SK-N-SH treated with all-trans-retinoic acid at 6 μM for 48 hours (cell line): ENCODE measurements around the gene EXOC7.

Source experiments
- ATAC-seq: fragments of 200-7000 bp; cut with Tn5 transposase; 3 replicates; pipeline ENCODE4 v1.9.1; 2020; ENCODE audit warnings: mild to moderate bottlenecking, moderate library complexity
- ARNTL ChIP-seq: fragments of 450-650 bp; formaldehyde crosslinking; IDR thresholded peaks from 2 replicates; pipeline ENCODE4 v1.5.0; 2020; ENCODE audit warnings: low read depth, mild to moderate bottlenecking, moderate library complexity, borderline replicate concordance
- BACH2 ChIP-seq: fragments of 250-450 bp; sonication (Bioruptor Pico); IDR thresholded peaks from 2 replicates; pipeline ENCODE4 v1.9.0; 2021; ENCODE audit warnings: mild to moderate bottlenecking, borderline replicate concordance
- CSDC2 ChIP-seq: fragments of 250-450 bp; sonication (Bioruptor Pico); IDR thresholded peaks from 2 replicates; pipeline ENCODE4 v1.5.0; 2020; ENCODE audit warnings: mild to moderate bottlenecking, moderate library complexity
- ESRRG ChIP-seq: fragments of 250-450 bp; sonication (Bioruptor Pico); IDR thresholded peaks from 2 replicates; pipeline ENCODE4 v1.6.1; 2021; ENCODE audit warnings: mild to moderate bottlenecking
- GLIS3 ChIP-seq: fragments of 250-450 bp; sonication (Bioruptor Pico); IDR thresholded peaks from 2 replicates; pipeline ENCODE4 v1.5.0; 2020; ENCODE audit warnings: mild to moderate bottlenecking, moderate library complexity
- OSR1 ChIP-seq: fragments of 250-450 bp; sonication (Bioruptor Pico); IDR thresholded peaks from 2 replicates; pipeline ENCODE4 v1.8.0; 2022; ENCODE audit warnings: moderate library complexity, mild to moderate bottlenecking, inconsistent platforms
- PPARA ChIP-seq: fragments of 250-450 bp; sonication (Bioruptor Pico); IDR thresholded peaks from 2 replicates; pipeline ENCODE4 v1.5.0; 2020; ENCODE audit warnings: mild to moderate bottlenecking, borderline replicate concordance
- RARB ChIP-seq: fragments of 250-450 bp; sonication (Bioruptor Pico); IDR thresholded peaks from 2 replicates; pipeline ENCODE4 v1.8.0; 2021; ENCODE audit warnings: mild to moderate bottlenecking, moderate library complexity
- SNAI2 ChIP-seq: fragments of 250-450 bp; sonication (Bioruptor Pico); IDR thresholded peaks from 2 replicates; pipeline ENCODE4 v1.5.0; 2020; ENCODE audit warnings: mild to moderate bottlenecking, moderate library complexity
- TCF4 ChIP-seq: fragments of 250-450 bp; sonication (Bioruptor Pico); IDR thresholded peaks from 2 replicates; pipeline ENCODE4 v1.8.0; 2021; ENCODE audit warnings: mild to moderate bottlenecking, moderate library complexity, borderline replicate concordance
- TOX ChIP-seq: fragments of 250-450 bp; sonication (Bioruptor Pico); IDR thresholded peaks from 2 replicates; pipeline ENCODE4 v1.8.0; 2021; ENCODE audit warnings: mild to moderate bottlenecking, moderate library complexity, borderline replicate concordance
- ZC3H10 ChIP-seq: fragments of 250-450 bp; sonication (Bioruptor Pico); IDR thresholded peaks from 2 replicates; pipeline ENCODE4 v1.5.1; 2021; ENCODE audit warnings: mild to moderate bottlenecking, moderate library complexity
- ZFP3 ChIP-seq: fragments of 250-450 bp; sonication (Bioruptor Pico); IDR thresholded peaks from 2 replicates; pipeline ENCODE4 v1.5.0; 2020; ENCODE audit warnings: mild to moderate bottlenecking, moderate library complexity
- ZFP30 ChIP-seq: fragments of 450-650 bp; formaldehyde crosslinking; IDR thresholded peaks from 2 replicates; pipeline ENCODE4 v1.5.0; 2022; ENCODE audit warnings: mild to moderate bottlenecking, moderate library complexity
- ZNF565 ChIP-seq: fragments of 450-650 bp; formaldehyde crosslinking; conservative IDR thresholded peaks from 2 replicates; pipeline ENCODE4 v1.5.0; 2020; ENCODE audit warnings: low read depth, mild to moderate bottlenecking, moderate library complexity
- ZNF70 ChIP-seq: fragments of 450-650 bp; formaldehyde crosslinking; IDR thresholded peaks from 2 replicates; pipeline ENCODE4 v1.5.0; 2020; ENCODE audit warnings: mild to moderate bottlenecking, moderate library complexity
- ZNF8 ChIP-seq: fragments of 450-650 bp; formaldehyde crosslinking; IDR thresholded peaks from 2 replicates; pipeline ENCODE4 v1.5.0; 2020; ENCODE audit warnings: mild to moderate bottlenecking, moderate library complexity
- TF ChIP-seq, protein P1 (sequence below): fragments of 250-450 bp; sonication (Bioruptor Pico); IDR thresholded peaks from 2 replicates; pipeline ENCODE4 v1.8.0; 2021; ENCODE audit warnings: low read depth, mild to moderate bottlenecking, moderate library complexity, borderline replicate concordance
- TF ChIP-seq, protein P2 (sequence below): fragments of 250-450 bp; sonication (Bioruptor Pico); IDR thresholded peaks from 2 replicates; pipeline ENCODE4 v1.5.1; 2021; ENCODE audit warnings: mild to moderate bottlenecking, moderate library complexity
- TF ChIP-seq, protein P3 (sequence below): fragments of 250-450 bp; sonication (Bioruptor Pico); IDR thresholded peaks from 2 replicates; pipeline ENCODE4 v1.5.1; 2020; ENCODE audit warnings: low read depth, mild to moderate bottlenecking, moderate library complexity
- TF ChIP-seq, protein P4 (sequence below): fragments of 250-450 bp; sonication (Bioruptor Pico); IDR thresholded peaks from 2 replicates; pipeline ENCODE4 v1.8.0; 2020; ENCODE audit warnings: mild to moderate bottlenecking, moderate library complexity, borderline replicate concordance
- TF ChIP-seq, protein P5 (sequence below): fragments of 250-450 bp; sonication (Bioruptor Pico); IDR thresholded peaks from 2 replicates; pipeline ENCODE4 v1.5.0; 2020; ENCODE audit warnings: mild to moderate bottlenecking, moderate library complexity

Gene EXOC7

DNA sequence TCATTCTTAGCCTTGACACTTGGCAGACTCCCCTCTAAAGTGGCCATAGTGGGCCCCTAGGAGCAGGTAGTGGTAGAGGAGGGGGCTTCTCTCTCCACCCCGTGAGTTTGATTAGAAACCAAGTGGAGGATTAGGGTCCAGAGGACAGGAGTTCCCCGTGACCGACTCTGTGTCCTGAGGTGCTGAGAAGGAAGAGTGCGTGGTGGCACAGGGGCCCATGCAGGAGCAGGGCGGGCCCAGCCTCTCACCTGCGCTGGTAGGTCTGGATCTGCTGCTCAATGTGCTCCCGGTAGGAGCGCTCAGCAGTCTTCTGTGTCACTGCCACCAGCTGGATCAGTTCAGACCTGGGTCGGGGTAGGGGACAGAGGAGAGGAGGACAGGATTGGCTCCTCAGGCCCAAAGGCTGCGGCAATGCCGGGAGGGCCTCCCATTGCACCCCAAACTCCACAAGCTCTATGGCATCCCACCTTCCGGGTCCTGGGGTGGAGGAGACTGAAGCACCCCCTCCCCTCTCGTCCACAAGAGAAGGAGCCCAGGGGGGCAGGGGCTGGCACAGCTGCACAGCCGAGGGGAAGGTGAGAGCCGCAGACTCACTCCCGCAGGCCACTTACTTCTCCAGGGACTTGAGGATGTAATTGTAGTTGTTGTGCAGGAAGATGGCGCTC is 18.4 kb downstream of the EXOC7 start:
- no peak for ATAC-seq
- no peak for TF ChIP-seq PPARA (CRISPR knock-in tag)
- no peak for TF ChIP-seq GLIS3 (CRISPR knock-in tag)
- no peak for TF ChIP-seq ESRRG (CRISPR knock-in tag)
- TF ChIP-seq ZNF70 (CRISPR knock-in tag): no peak
- TF ChIP-seq, protein P1, sequence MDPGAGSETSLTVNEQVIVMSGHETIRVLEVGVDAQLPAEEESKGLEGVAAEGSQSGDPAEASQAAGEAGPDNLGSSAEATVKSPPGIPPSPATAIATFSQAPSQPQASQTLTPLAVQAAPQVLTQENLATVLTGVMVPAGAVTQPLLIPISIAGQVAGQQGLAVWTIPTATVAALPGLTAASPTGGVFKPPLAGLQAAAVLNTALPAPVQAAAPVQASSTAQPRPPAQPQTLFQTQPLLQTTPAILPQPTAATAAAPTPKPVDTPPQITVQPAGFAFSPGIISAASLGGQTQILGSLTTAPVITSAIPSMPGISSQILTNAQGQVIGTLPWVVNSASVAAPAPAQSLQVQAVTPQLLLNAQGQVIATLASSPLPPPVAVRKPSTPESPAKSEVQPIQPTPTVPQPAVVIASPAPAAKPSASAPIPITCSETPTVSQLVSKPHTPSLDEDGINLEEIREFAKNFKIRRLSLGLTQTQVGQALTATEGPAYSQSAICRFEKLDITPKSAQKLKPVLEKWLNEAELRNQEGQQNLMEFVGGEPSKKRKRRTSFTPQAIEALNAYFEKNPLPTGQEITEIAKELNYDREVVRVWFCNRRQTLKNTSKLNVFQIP: no peak
- no peak for TF ChIP-seq ZFP3 (CRISPR knock-in tag)
- TF ChIP-seq, protein P2, sequence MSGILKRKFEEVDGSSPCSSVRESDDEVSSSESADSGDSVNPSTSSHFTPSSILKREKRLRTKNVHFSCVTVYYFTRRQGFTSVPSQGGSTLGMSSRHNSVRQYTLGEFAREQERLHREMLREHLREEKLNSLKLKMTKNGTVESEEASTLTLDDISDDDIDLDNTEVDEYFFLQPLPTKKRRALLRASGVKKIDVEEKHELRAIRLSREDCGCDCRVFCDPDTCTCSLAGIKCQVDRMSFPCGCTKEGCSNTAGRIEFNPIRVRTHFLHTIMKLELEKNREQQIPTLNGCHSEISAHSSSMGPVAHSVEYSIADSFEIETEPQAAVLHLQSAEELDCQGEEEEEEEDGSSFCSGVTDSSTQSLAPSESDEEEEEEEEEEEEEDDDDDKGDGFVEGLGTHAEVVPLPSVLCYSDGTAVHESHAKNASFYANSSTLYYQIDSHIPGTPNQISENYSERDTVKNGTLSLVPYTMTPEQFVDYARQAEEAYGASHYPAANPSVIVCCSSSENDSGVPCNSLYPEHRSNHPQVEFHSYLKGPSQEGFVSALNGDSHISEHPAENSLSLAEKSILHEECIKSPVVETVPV (CRISPR knock-in tag): no peak
- TF ChIP-seq, protein P3, sequence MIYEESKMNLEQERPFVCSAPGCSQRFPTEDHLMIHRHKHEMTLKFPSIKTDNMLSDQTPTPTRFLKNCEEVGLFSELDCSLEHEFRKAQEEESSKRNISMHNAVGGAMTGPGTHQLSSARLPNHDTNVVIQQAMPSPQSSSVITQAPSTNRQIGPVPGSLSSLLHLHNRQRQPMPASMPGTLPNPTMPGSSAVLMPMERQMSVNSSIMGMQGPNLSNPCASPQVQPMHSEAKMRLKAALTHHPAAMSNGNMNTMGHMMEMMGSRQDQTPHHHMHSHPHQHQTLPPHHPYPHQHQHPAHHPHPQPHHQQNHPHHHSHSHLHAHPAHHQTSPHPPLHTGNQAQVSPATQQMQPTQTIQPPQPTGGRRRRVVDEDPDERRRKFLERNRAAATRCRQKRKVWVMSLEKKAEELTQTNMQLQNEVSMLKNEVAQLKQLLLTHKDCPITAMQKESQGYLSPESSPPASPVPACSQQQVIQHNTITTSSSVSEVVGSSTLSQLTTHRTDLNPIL: no peak
- no peak for TF ChIP-seq ZFP30 (CRISPR knock-in tag)
- TF ChIP-seq OSR1 (CRISPR knock-in tag): no peak
- no peak for TF ChIP-seq TOX (CRISPR knock-in tag)
- TF ChIP-seq, protein P4, sequence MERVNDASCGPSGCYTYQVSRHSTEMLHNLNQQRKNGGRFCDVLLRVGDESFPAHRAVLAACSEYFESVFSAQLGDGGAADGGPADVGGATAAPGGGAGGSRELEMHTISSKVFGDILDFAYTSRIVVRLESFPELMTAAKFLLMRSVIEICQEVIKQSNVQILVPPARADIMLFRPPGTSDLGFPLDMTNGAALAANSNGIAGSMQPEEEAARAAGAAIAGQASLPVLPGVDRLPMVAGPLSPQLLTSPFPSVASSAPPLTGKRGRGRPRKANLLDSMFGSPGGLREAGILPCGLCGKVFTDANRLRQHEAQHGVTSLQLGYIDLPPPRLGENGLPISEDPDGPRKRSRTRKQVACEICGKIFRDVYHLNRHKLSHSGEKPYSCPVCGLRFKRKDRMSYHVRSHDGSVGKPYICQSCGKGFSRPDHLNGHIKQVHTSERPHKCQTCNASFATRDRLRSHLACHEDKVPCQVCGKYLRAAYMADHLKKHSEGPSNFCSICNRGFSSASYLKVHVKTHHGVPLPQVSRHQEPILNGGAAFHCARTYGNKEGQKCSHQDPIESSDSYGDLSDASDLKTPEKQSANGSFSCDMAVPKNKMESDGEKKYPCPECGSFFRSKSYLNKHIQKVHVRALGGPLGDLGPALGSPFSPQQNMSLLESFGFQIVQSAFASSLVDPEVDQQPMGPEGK (CRISPR knock-in tag): no peak
- TF ChIP-seq, protein P5, sequence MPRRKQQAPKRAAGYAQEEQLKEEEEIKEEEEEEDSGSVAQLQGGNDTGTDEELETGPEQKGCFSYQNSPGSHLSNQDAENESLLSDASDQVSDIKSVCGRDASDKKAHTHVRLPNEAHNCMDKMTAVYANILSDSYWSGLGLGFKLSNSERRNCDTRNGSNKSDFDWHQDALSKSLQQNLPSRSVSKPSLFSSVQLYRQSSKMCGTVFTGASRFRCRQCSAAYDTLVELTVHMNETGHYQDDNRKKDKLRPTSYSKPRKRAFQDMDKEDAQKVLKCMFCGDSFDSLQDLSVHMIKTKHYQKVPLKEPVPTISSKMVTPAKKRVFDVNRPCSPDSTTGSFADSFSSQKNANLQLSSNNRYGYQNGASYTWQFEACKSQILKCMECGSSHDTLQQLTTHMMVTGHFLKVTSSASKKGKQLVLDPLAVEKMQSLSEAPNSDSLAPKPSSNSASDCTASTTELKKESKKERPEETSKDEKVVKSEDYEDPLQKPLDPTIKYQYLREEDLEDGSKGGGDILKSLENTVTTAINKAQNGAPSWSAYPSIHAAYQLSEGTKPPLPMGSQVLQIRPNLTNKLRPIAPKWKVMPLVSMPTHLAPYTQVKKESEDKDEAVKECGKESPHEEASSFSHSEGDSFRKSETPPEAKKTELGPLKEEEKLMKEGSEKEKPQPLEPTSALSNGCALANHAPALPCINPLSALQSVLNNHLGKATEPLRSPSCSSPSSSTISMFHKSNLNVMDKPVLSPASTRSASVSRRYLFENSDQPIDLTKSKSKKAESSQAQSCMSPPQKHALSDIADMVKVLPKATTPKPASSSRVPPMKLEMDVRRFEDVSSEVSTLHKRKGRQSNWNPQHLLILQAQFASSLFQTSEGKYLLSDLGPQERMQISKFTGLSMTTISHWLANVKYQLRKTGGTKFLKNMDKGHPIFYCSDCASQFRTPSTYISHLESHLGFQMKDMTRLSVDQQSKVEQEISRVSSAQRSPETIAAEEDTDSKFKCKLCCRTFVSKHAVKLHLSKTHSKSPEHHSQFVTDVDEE: no peak
- TF ChIP-seq ARNTL (CRISPR knock-in tag): no peak
- TF ChIP-seq RARB (CRISPR knock-in tag): no peak
- no peak for TF ChIP-seq SNAI2 (CRISPR knock-in tag)
- no peak for TF ChIP-seq ZNF565 (CRISPR knock-in tag)
- no peak for TF ChIP-seq BACH2 (CRISPR knock-in tag)
- TF ChIP-seq ZC3H10 (CRISPR knock-in tag): no peak
- TF ChIP-seq TCF4 (CRISPR knock-in tag): no peak

DNA sequence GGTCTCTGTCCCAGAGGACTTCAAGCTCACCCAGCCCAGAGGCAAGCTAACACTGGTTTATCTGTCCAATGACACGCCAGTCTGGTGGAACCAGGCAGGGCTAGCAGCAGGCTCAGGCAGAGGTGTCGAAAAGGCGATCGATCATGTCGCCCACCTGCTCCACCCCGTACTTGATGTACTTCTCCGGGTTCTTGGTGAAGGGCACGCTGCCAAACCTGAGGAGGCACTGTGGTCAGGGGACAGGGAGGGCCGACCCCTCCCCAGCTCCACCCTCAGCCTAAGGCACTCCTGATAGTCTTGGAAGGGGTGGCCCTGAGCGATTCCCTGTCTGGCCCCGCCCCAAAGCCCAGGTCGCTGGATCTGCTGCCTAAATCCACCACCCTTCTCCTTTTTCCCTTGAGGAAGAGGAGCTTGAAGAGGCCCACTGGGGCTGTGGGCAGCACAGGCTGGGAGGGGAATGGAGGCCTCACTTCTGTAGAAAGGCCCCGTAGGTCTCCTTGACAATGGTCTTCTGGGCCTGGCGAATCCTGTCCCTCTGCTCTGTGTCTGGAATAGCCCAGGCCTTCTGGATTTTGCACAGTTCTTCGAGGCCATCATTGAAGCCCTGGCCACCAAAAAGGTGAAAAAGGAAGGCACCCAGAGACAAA is 19.9 kb downstream of the EXOC7 start:
- ATAC-seq: no peak
- TF ChIP-seq, protein P3: no peak
- TF ChIP-seq TCF4 (CRISPR knock-in tag) (no peak), ZFP30 (CRISPR knock-in tag) (no peak), CSDC2 (no peak), RARB (CRISPR knock-in tag) (no peak), BACH2 (CRISPR knock-in tag) (no peak), ZNF8 (CRISPR knock-in tag) (no peak), ESRRG (CRISPR knock-in tag) (no peak), GLIS3 (CRISPR knock-in tag) (no peak), ZC3H10 (CRISPR knock-in tag) (no peak), SNAI2 (CRISPR knock-in tag) (no peak), ZNF70 (CRISPR knock-in tag) (no peak)
- TF ChIP-seq, protein P4 (CRISPR knock-in tag): no peak
- TF ChIP-seq, protein P2 (CRISPR knock-in tag): no peak
